H1 (cell line): ENCODE data around the gene TADA2B.
A peak's percentile ranks its signal among the peaks of the same experiment; 100 is the strongest.

ENCODE experiments used
- CTCF ChIP-seq, 3 experiments: IDR thresholded peaks; 1 replicate in 2 of 3; 2 replicates in 1 of 3; pipeline versions ENCODE4 v1.5.1 to v1.6.1; 2011; ENCODE audit warnings: low read length in 3 of 3, mild to moderate bottlenecking in 3 of 3, inconsistent platforms in 2 of 3, low read depth in 1 of 3, moderate library complexity in 1 of 3; ENCODE audit not compliant: insufficient read depth in 1 of 3; ENCODE audit errors: control extremely low read depth in 1 of 3
- POLR2A ChIP-seq, 2 experiments: IDR thresholded peaks; 1 replicate in 1 of 2; 2 replicates in 1 of 2; pipeline ENCODE4 v1.6.1; 2011; ENCODE audit warnings: low read depth in 2 of 2, low read length in 2 of 2, mild to moderate bottlenecking in 2 of 2; ENCODE audit errors: control extremely low read depth in 1 of 2
- TF ChIP-seq, protein P1 (sequence below): IDR thresholded peaks from 2 replicates; pipeline ENCODE4 v1.6.1; 2011; ENCODE audit warnings: low read length, improper control_type of control experiment

GRCh38 chr4:7003176-7003878 is 39.8 kb upstream of the TADA2B start:
- no peak for TF ChIP-seq POLR2A (IDR thresholded peaks at IDR 0.05; ENCODE audit: control extremely low read depth in 1 of 2, low read depth in 2 of 2, low read length in 2 of 2)
- TF ChIP-seq CTCF (IDR thresholded peaks at IDR 0.05; ENCODE audit: control extremely low read depth in 1 of 3, insufficient read depth in 1 of 3, low read depth in 1 of 3, low read length in 3 of 3), result 0 out of 4 replicates have a peak, but pooled peaks of 1 of the 3 experiments have one; percentile 9
- TF ChIP-seq, protein P1, sequence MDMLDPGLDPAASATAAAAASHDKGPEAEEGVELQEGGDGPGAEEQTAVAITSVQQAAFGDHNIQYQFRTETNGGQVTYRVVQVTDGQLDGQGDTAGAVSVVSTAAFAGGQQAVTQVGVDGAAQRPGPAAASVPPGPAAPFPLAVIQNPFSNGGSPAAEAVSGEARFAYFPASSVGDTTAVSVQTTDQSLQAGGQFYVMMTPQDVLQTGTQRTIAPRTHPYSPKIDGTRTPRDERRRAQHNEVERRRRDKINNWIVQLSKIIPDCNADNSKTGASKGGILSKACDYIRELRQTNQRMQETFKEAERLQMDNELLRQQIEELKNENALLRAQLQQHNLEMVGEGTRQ, result no peak
